SK-N-MC (cell line): ENCODE measurements around the gene FHOD3.

Experiments
- DNase-seq: peaks from one replicate; pipeline ENCODE4 v3.0.0-alpha.2; 2011; ENCODE audit warnings: low read depth, low spot score
- H3K27ac ChIP-seq: fragments of 200-600 bp; sonication (generic); 2 replicates; pipeline ENCODE4 v1.5.1; 2016; ENCODE audit warnings: mixed run types
- H3K36me3 ChIP-seq: fragments of 200-600 bp; sonication (generic); 2 replicates; pipeline ENCODE4 v1.6.1; 2017; ENCODE audit warnings: antibody characterized with exemption, low read length, mixed read lengths; ENCODE audit not compliant: insufficient read depth
- H3K4me3 ChIP-seq: fragments of 200-600 bp; sonication (generic); 2 replicates; pipeline ENCODE4 v1.5.1; 2016
- H3K9ac ChIP-seq: fragments of 200-600 bp; sonication (generic); 2 replicates; pipeline ENCODE4 v1.8.0; 2017; ENCODE audit warnings: mixed run types, mixed read lengths; ENCODE audit not compliant: insufficient read length
- H3K9me3 ChIP-seq: fragments of 200-600 bp; sonication (generic); 2 replicates; pipeline ENCODE4 v1.6.1; 2017; ENCODE audit warnings: low read depth, mild to moderate bottlenecking, antibody characterized with exemption, low read length, moderate library complexity, mixed read lengths
- EZH2 ChIP-seq: fragments of 200-600 bp; sonication (generic); IDR thresholded peaks from one replicate; pipeline ENCODE4 v1.6.1; 2017; ENCODE audit warnings: antibody characterized with exemption
- FOXP2 ChIP-seq: optimal IDR thresholded peaks from 2 replicates; pipeline ENCODE3; 2011; ENCODE audit warnings: mild to moderate bottlenecking, moderate library complexity; ENCODE audit not compliant: insufficient read depth; ENCODE audit errors: extremely low read length, control extremely low read depth
- POLR2AphosphoS5 ChIP-seq: IDR thresholded peaks from 2 replicates; pipeline ENCODE4 v1.6.1; 2012; ENCODE audit warnings: mild to moderate bottlenecking, low read depth, low read length, borderline replicate concordance

Gene FHOD3

GRCh38 chr18:36582988-36583745 lies 285.7 kb downstream of the FHOD3 start:
- TF ChIP-seq FOXP2 = no peak
- no peak for TF ChIP-seq POLR2AphosphoS5
- no peak for TF ChIP-seq EZH2
- H3K4me3 ChIP-seq = no peak overlapping the region
- DNase-seq = no peak
- H3K9me3 ChIP-seq = no peaks in the 10 kb centered on the region
- no peaks in the 10 kb centered on the region for H3K36me3 ChIP-seq
- no peak overlapping the region for H3K27ac ChIP-seq
- no peak overlapping the region for H3K9ac ChIP-seq

DNA sequence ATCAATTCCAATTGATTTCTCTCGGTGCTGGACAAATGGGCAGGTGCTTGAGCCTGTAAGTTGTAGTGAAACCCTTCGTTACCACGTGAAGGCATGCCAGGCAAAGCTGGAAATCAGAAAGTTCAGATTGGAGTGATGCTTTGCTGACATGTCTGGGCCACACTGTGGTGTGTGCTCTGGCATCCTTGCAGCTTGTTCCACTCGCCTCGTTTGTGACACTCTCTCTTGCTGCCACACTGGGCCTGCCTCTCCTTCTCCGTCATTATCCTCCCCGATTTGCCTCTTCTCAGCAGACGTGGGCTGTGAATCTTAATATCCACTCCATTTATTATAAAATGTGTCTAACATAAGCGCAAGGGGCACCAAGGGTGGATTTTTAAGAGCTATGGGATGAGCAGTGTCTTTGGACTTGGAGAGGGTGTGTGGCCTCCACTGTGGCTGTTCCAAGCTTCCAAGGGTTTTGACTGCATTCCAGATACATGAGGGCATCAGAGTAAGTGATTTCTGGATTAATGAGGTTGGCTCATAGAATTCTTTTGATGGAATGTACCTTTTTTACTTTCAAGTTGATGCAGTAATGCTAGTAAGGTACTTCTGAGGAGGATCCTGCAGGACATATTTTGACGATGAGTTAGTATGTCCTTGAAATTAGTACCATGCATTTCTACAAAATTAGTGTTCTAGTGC lies 292.5 kb downstream of the FHOD3 start:
- Histone ChIP-seq H3K9me3 (no peaks in the 10 kb centered on the region), H3K9ac (no peak overlapping the region), H3K4me3 (no peak overlapping the region), H3K27ac (no peak overlapping the region), H3K36me3 (no peaks in the 10 kb centered on the region)
- no peak for TF ChIP-seq FOXP2
- no peak for TF ChIP-seq POLR2AphosphoS5
- TF ChIP-seq EZH2 = no peak
- DNase-seq = no peak

GRCh38 chr18:36590621-36591580 lies 293.4 kb downstream of the FHOD3 start:
- no peak for DNase-seq
- no peaks in the 10 kb centered on the region for H3K9me3 ChIP-seq
- H3K4me3 ChIP-seq = no peak overlapping the region
- no peaks in the 10 kb centered on the region for H3K36me3 ChIP-seq
- TF ChIP-seq FOXP2 (no peak), EZH2 (no peak), POLR2AphosphoS5 (no peak)
- H3K27ac ChIP-seq = no peak overlapping the region
- H3K9ac ChIP-seq = no peak overlapping the region

DNA sequence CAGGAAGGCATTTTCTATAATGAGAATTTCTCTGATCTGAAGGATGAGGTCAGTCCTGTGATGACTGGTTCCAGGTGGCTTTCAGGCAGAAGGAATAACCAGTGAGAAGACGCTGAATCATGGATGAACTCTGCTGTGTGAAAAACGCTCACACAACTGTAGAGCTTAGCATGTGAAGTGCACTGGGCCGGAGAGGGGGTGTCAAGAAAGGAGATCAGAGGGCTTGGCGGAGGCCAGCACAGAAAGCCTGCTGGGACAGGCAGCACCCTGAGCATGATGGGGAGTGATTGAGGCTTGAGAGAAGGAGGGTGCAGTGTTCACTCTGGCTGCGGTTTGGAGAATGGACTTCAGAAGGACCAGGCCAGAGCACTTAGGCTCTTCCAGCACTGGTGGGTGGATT lies 294.8 kb downstream of the FHOD3 start:
- Histone ChIP-seq H3K9me3 (no peaks in the 10 kb centered on the region), H3K36me3 (no peaks in the 10 kb centered on the region), H3K9ac (no peak overlapping the region), H3K4me3 (no peak overlapping the region), H3K27ac (no peak overlapping the region)
- DNase-seq = no peak
- TF ChIP-seq FOXP2 = no peak
- TF ChIP-seq EZH2 = no peak
- TF ChIP-seq POLR2AphosphoS5 = no peak

GRCh38 chr18:36593001-36593400 lies 295.5 kb downstream of the FHOD3 start:
- no peak overlapping the region for H3K9ac ChIP-seq
- no peaks in the 10 kb centered on the region for H3K36me3 ChIP-seq
- H3K27ac ChIP-seq = no peak overlapping the region
- DNase-seq = no peak
- H3K9me3 ChIP-seq = no peaks in the 10 kb centered on the region
- TF ChIP-seq EZH2 = no peak
- TF ChIP-seq FOXP2 = no peak
- TF ChIP-seq POLR2AphosphoS5 = no peak
- no peak overlapping the region for H3K4me3 ChIP-seq

DNA sequence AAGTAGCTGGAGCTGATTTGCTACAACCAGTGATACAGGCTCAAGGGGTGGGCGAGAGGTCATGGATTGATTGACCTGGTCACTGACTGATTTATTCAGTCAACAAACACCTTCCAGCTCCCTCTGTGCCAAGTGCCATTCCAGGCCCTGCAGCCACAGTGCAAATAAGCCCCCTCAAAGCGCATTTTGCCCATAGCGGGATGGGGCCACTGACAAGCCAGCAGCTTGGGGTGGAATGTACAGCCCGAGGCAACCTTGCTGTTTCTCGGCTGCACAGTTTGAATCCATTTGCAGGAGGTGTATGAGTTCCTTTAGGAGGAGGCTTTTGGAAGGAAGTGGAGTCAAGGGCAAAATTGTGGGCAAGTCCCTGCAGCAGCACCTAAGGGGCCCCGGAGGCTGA lies 296.1 kb downstream of the FHOD3 start:
- TF ChIP-seq FOXP2 = no peak
- no peak for TF ChIP-seq POLR2AphosphoS5
- TF ChIP-seq EZH2 = no peak
- Histone ChIP-seq H3K9ac (no peak overlapping the region), H3K36me3 (no peaks in the 10 kb centered on the region), H3K27ac (no peak overlapping the region), H3K4me3 (no peak overlapping the region), H3K9me3 (no peaks in the 10 kb centered on the region)
- DNase-seq = no peak

- TF ChIP-seq POLR2AphosphoS5 (no peak), FOXP2 (no peak), EZH2 (no peak)
- no peak overlapping the region for H3K27ac ChIP-seq
- DNase-seq = no peak
- H3K9ac ChIP-seq = no peak overlapping the region
- H3K4me3 ChIP-seq = no peak overlapping the region
- H3K9me3 ChIP-seq = no peaks in the 10 kb centered on the region
- no peaks in the 10 kb centered on the region for H3K36me3 ChIP-seq
Observed at GRCh38 chr18:36594621-36595020, 297.1 kb downstream of the FHOD3 start.

DNA sequence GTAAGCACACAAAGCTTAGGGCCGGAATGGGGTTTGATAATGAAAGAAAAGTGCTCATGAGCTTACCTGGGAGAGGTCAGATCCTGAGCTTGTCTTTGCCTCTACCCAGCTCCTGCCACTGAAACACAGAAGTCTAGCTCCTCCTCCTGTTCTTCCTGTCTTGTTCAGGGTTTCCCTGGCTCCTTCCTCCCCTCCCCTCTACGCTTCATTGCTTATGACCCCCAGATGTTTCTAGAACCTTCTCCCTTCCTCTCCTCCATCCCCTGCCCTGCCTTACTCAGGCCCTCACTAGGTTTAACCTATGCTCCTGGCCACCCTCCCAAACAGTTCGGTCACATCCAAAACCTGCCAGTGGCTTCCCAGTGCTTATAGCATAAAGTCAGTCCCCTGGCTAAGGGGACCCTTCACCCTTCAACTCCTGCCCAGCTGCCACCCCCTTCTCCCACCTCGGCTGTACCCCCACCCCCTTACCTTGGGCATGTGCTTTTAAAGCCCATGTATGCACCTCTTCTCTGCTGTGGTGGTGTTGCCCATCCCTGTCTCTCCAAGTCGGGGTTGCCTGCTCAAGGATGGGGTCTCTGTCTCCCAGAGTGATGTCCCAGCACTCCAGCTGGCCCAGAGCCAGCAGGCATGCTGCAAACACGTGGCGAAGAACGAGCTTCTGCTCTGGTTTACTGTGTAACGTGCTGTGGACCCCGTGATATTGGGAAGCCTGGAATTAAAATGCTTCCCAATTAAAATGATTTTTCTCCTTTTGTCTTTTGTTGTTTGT lies 297.7 kb downstream of the FHOD3 start:
- TF ChIP-seq FOXP2 (no peak), EZH2 (no peak), POLR2AphosphoS5 (no peak)
- H3K27ac ChIP-seq = no peak overlapping the region
- H3K9ac ChIP-seq = no peak overlapping the region
- H3K4me3 ChIP-seq = no peak overlapping the region
- no peak for DNase-seq
- H3K36me3 ChIP-seq = no peaks in the 10 kb centered on the region
- no peaks in the 10 kb centered on the region for H3K9me3 ChIP-seq
